22Rv1 (cell line): Measurements from ENCODE around the gene VIPR1.

Experiments
- CTCF ChIP-seq: fragments of 450-650 bp; IDR thresholded peaks from 2 replicates; pipeline ENCODE4 v1.5.1; 2017; ENCODE audit warnings: mild to moderate bottlenecking
- ZFX ChIP-seq: fragments of 450-650 bp; IDR thresholded peaks from 2 replicates; pipeline ENCODE4 v1.6.1; 2017; ENCODE audit warnings: antibody characterized with exemption, borderline replicate concordance

DNA sequence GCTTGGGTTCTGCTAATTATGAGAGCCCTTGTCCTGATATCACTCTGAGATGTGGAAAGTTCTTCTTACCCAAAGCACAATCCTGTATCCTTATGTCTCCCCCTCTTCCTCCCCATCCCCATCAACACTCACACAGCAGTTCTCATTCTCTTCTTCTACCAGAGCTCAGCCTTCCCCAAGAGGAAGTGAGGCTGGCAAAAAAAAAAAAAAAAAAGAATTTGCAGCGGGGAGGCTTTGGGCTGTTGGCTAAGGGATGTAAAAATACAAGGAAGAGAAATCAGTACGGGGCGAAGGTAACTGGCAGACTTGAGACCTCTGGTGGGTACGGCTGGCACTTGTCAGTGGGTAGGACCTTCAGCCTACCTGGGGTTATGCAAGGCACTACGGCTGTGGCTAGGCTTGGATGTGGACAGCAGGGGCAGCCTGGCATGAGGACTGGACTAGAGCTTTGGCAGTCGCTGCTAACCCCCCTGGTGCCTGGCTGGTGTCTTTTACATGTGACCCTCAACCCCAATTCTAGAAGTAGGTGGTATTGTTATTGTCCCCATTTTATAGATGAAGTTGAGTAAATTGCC, 5.4 kb downstream of the VIPR1 start:
- TF ChIP-seq CTCF (no peak), ZFX (no peak)
